SK-N-SH (cell line): Measurements from ENCODE around the gene DUXB. TPM values are rescaled to one million over a fixed set of nuclear protein-coding genes. Genes with fewer than 3 reads are reported as not detected.

Experiments used
- CTCF ChIA-PET: fragments of 300-600, 350-600 bp; formaldehyde crosslinking; extraction: SDS; loops from one replicate; lab custom pipeline; 2021; lab: Yijun Ruan, JAX
- POLR2A ChIA-PET: fragments of 350-600 bp; sonication (Branson Sonifier 250); formaldehyde crosslinking; extraction: SDS; loops from one replicate; lab custom pipeline; 2020; ENCODE audit warnings: antibody characterized with exemption, inconsistent platforms; lab: Yijun Ruan, JAX
- DNase-seq: peaks from one replicate; pipeline ENCODE4 v3.0.0; 2012
- H2AFZ ChIP-seq: fragments of 200-600 bp; sonication (generic); 2 replicates; pipeline ENCODE4 v1.8.1; 2016; ENCODE audit warnings: antibody characterized with exemption, mild to moderate bottlenecking, low read depth
- H3F3A ChIP-seq: fragments of 200-600 bp; sonication (generic); replicated peaks from 2 replicates; pipeline ENCODE3; 2016; ENCODE audit warnings: antibody characterized with exemption, mild to moderate bottlenecking; ENCODE audit not compliant: insufficient read depth
- H3K27ac ChIP-seq, 2 experiments: fragments of 200-500 bp in 1 of 2; fragments of 200-600 bp in 1 of 2; sonication (Bioruptor generic) in 1 of 2; sonication (generic), shearing (Covaris generic) in 1 of 2; 2 replicates each; pipeline versions ENCODE4 v1.5.1 to v1.6.1; 2014 to 2016; ENCODE audit warnings: low read depth in 2 of 2, inconsistent platforms in 1 of 2, low read length in 1 of 2, mild to moderate bottlenecking in 1 of 2, mixed read lengths in 1 of 2
- H3K27me3 ChIP-seq: fragments of 200-600 bp; sonication (generic), shearing (Covaris generic); 2 replicates; pipeline ENCODE4 v1.6.1; 2016; ENCODE audit warnings: mixed run types; ENCODE audit not compliant: insufficient read depth
- H3K36me3 ChIP-seq, 2 experiments: fragments of 200-500 bp in 1 of 2; fragments of 200-600 bp in 1 of 2; sonication (Bioruptor generic) in 1 of 2; sonication (generic) in 1 of 2; replicated peaks in 1 of 2; 2 replicates each; pipeline versions ENCODE3 to v1.5.1; 2014 to 2016; ENCODE audit warnings: low read length in 1 of 2, mild to moderate bottlenecking in 1 of 2; ENCODE audit not compliant: insufficient read depth in 2 of 2, control insufficient read depth in 1 of 2
- H3K4me1 ChIP-seq, 2 experiments: fragments of 200-500 bp in 1 of 2; fragments of 200-600 bp in 1 of 2; sonication (Bioruptor generic) in 1 of 2; sonication (generic), shearing (Covaris generic) in 1 of 2; 2 replicates each; pipeline versions ENCODE4 v1.5.1 to v1.6.1; 2014 to 2016; ENCODE audit warnings: low read depth in 1 of 2, low read length in 1 of 2, mixed run types in 1 of 2; ENCODE audit not compliant: insufficient read depth in 2 of 2, control insufficient read depth in 1 of 2
- H3K4me2 ChIP-seq: fragments of 200-600 bp; sonication (generic), shearing (Covaris generic); 2 replicates; pipeline ENCODE4 v1.6.1; 2017; ENCODE audit warnings: mixed run types
- H3K4me3 ChIP-seq, 2 experiments: fragments of 200-500 bp in 1 of 2; fragments of 200-600 bp in 1 of 2; sonication (Bioruptor generic) in 1 of 2; sonication (generic), shearing (Covaris generic) in 1 of 2; 2 replicates each; pipeline versions ENCODE4 v1.5.1 to v1.8.1; 2014 to 2016; ENCODE audit warnings: low read depth in 2 of 2, inconsistent platforms in 1 of 2, low read length in 1 of 2, mild to moderate bottlenecking in 1 of 2, mixed read lengths in 1 of 2, moderate library complexity in 1 of 2
- H3K79me2 ChIP-seq: fragments of 200-600 bp; sonication (generic); 2 replicates; pipeline ENCODE4 v1.8.1; 2017; ENCODE audit warnings: mild to moderate bottlenecking; ENCODE audit not compliant: insufficient read depth
- H3K9ac ChIP-seq: fragments of 200-600 bp; sonication (generic); 2 replicates; pipeline ENCODE4 v1.6.1; 2017; ENCODE audit warnings: mixed run types
- H3K9me2 ChIP-seq: fragments of 200-600 bp; sonication (generic); 2 replicates; pipeline ENCODE4 v1.6.1; 2017; ENCODE audit warnings: mixed run types
- H3K9me3 ChIP-seq: fragments of 200-600 bp; sonication (generic); 2 replicates; pipeline ENCODE4 v1.6.1; 2017; ENCODE audit warnings: mixed run types, mild to moderate bottlenecking, moderate library complexity
- H4K20me1 ChIP-seq: fragments of 200-600 bp; sonication (generic); 2 replicates; pipeline ENCODE4 v1.6.1; 2017; ENCODE audit warnings: mild to moderate bottlenecking, mixed run types; ENCODE audit not compliant: insufficient read depth
- EP300 ChIP-seq, 2 experiments: IDR thresholded peaks; 2 replicates each; pipeline versions ENCODE4 v1.4.0 to v1.6.1; 2012; ENCODE audit warnings: borderline replicate concordance in 1 of 2, low read depth in 1 of 2, low read length in 1 of 2
- FOXM1 ChIP-seq: IDR thresholded peaks from 2 replicates; pipeline ENCODE4 v1.4.0; 2012; ENCODE audit warnings: low read depth, mild to moderate bottlenecking
- IRF3 ChIP-seq: fragments of 150-350 bp; IDR thresholded peaks from 2 replicates; pipeline ENCODE4 v1.6.1; 2016; ENCODE audit warnings: mild to moderate bottlenecking, low read depth, low read length
- MXI1 ChIP-seq: IDR thresholded peaks from 2 replicates; pipeline ENCODE4 v1.6.1; 2012; ENCODE audit warnings: mild to moderate bottlenecking, low read depth, low read length, improper control_type of control experiment
- NRF1 ChIP-seq: IDR thresholded peaks from 2 replicates; pipeline ENCODE4 v1.6.1; 2012; ENCODE audit warnings: low read depth, mild to moderate bottlenecking, low read length
- SMC3 ChIP-seq: IDR thresholded peaks from 2 replicates; pipeline ENCODE4 v1.6.1; 2012; ENCODE audit warnings: low read depth, low read length, improper control_type of control experiment
- TAF1 ChIP-seq: IDR thresholded peaks from 2 replicates; pipeline ENCODE4 v1.6.1; 2012; ENCODE audit warnings: low read depth, mild to moderate bottlenecking, low read length, moderate library complexity, borderline replicate concordance
- TCF12 ChIP-seq: IDR thresholded peaks from 2 replicates; pipeline ENCODE4 v1.4.0; 2012
- ZBTB33 ChIP-seq: IDR thresholded peaks from 2 replicates; pipeline ENCODE4 v1.4.0; 2012; ENCODE audit warnings: low read depth, borderline replicate concordance
- WGBS: methylation state at CpG from one replicate; pipeline ENCODE4 v1.1.6; 2017; ENCODE audit warnings: low lambda C conversion rate; 5-methylcytosine and 5-hydroxymethylcytosine counted together
- polyA plus RNA-seq, 3 experiments: library from polyadenylated mRNA; depleted of rRNA; stranded (reverse); fragments of >200 nt; gene quantifications; 2 replicates each; pipeline ENCODE4 v1.2.3, GENCODE V29; 2012

The DUXB gene
- polyA plus RNA-seq, 1 of the 3 experiments (the other 2 are of a cell fraction), result not detected

- H3K27ac ChIP-seq, result no peak overlapping the region
- peaks cover 3% of the 10 kb centered on the region for H3K79me2 ChIP-seq
- no peak for DNase-seq
- peaks cover 36 to 41% of the 10 kb centered on the region in 2 experiments for H3K36me3 ChIP-seq
- H2AFZ ChIP-seq, result no peak overlapping the region
- H3K9ac ChIP-seq, result no peak overlapping the region
- H3K9me2 ChIP-seq, result no peaks in the 10 kb centered on the region
- H3K4me1 ChIP-seq, result no peaks in the 10 kb centered on the region
- H3K27me3 ChIP-seq, result no peaks in the 10 kb centered on the region
- ChIA-PET POLR2A (no interaction called here), CTCF (no interaction called here)
- H3K4me2 ChIP-seq, result no peak overlapping the region
- H3K4me3 ChIP-seq, result no peak overlapping the region
- TF ChIP-seq SMC3 (no peak), TAF1 (no peak), NRF1 (no peak), MXI1 (no peak)
- no peaks in the 10 kb centered on the region for H3K9me3 ChIP-seq
- peaks cover 4% of the 10 kb centered on the region for H3F3A ChIP-seq
- WGBS, result 98% methylated on average over 3 of the region's 6 CpGs
- H4K20me1 ChIP-seq, result no peaks in the 10 kb centered on the region
Observed at GRCh38 chr16:75660321-75660720, 40.9 kb downstream of the DUXB start.

GRCh38 chr16:75658175-75658574, 43.1 kb downstream of the DUXB start:
- H3K9me2 ChIP-seq, result no peaks in the 10 kb centered on the region
- WGBS, result 100% methylated on average over 1 of the region's 2 CpGs
- no peak overlapping the region for H3K4me2 ChIP-seq
- no peak overlapping the region for H3K9ac ChIP-seq
- H3K36me3 ChIP-seq, result peaks cover 46 to 52% of the 10 kb centered on the region in 2 experiments
- H3K27ac ChIP-seq, result no peak overlapping the region
- H3F3A ChIP-seq, result peaks cover 17% of the 10 kb centered on the region
- no peaks in the 10 kb centered on the region for H3K27me3 ChIP-seq
- peaks cover 23% of the 10 kb centered on the region for H3K79me2 ChIP-seq
- TF ChIP-seq FOXM1, result no peak
- TF ChIP-seq IRF3, result no peak
- no peak for TF ChIP-seq ZBTB33
- no peak for TF ChIP-seq EP300 (IDR thresholded peaks at IDR 0.05; ENCODE audit: borderline replicate concordance in 1 of 2, low read depth in 1 of 2, low read length in 1 of 2)
- no peak for TF ChIP-seq TCF12
- no peaks in the 10 kb centered on the region for H3K9me3 ChIP-seq
- peaks cover 13% of the 10 kb centered on the region for H4K20me1 ChIP-seq
- ChIA-PET POLR2A (no interaction called here), CTCF (interaction anchor here (1.4 kb wide), 1 partner anchor 188 kb away, joined by 6 read pairs; no protein-coding TSS in a partner anchor)
- DNase-seq, result no peak
- H3K4me3 ChIP-seq, result no peak overlapping the region
- H2AFZ ChIP-seq, result no peak overlapping the region
- H3K4me1 ChIP-seq, result peaks cover 5 to 12% of the 10 kb centered on the region in 2 experiments; a peak in 1 of 4 replicates
